Endodermal cell (in vitro differentiated cells): ENCODE measurements around the gene ZMIZ1. TPM values are rescaled to one million over a fixed set of nuclear protein-coding genes. Genes with fewer than 3 reads are reported as not detected.

ENCODE experiments used
- DNase-seq: peaks from one replicate; pipeline ENCODE4 v3.0.0-alpha.2; 2017
- H3K27ac ChIP-seq: 2 replicates; pipeline ENCODE4 v1.5.1; 2013; ENCODE audit warnings: mild to moderate bottlenecking, low read depth, low read length, moderate library complexity
- H3K27me3 ChIP-seq: 2 replicates; pipeline ENCODE4 v1.6.1; 2013; ENCODE audit warnings: mild to moderate bottlenecking, low read length, moderate library complexity; ENCODE audit not compliant: insufficient read depth, control insufficient read depth, poor library complexity, severe bottlenecking
- H3K36me3 ChIP-seq: 2 replicates; pipeline ENCODE4 v1.7.0; 2013; ENCODE audit warnings: mild to moderate bottlenecking, low read length, moderate library complexity; ENCODE audit not compliant: control insufficient read depth, insufficient read depth
- H3K4me1 ChIP-seq: one replicate; pipeline ENCODE4 v1.7.0; 2013; ENCODE audit warnings: low read length; ENCODE audit not compliant: control insufficient read depth, insufficient read depth
- H3K4me3 ChIP-seq: 2 replicates; pipeline ENCODE4 v1.5.1; 2013; ENCODE audit warnings: mild to moderate bottlenecking, low read length, moderate library complexity
- H3K9ac ChIP-seq: 2 replicates; pipeline ENCODE4 v1.6.1; 2013; ENCODE audit warnings: mild to moderate bottlenecking, low read length, moderate library complexity; ENCODE audit not compliant: poor library complexity, severe bottlenecking; ENCODE audit errors: extremely low read depth
- H3K9me3 ChIP-seq: 2 replicates; pipeline ENCODE4 v1.6.1; 2013; ENCODE audit warnings: mild to moderate bottlenecking, low read length, moderate library complexity; ENCODE audit not compliant: control insufficient read depth
- H3K27ac Mint-ChIP-seq: 2 replicates; pipeline ENCODE4 v1.8.0; 2020; ENCODE audit warnings: mixed read lengths
- H3K27me3 Mint-ChIP-seq: 2 replicates; pipeline ENCODE4 v1.8.0; 2021; ENCODE audit warnings: mild to moderate bottlenecking, mixed read lengths; ENCODE audit not compliant: insufficient read depth
- H3K36me3 Mint-ChIP-seq: 2 replicates; pipeline ENCODE4 v1.8.0; 2020; ENCODE audit warnings: low read depth, mixed read lengths
- H3K4me1 Mint-ChIP-seq: 2 replicates; pipeline ENCODE4 v1.8.0; 2020; ENCODE audit warnings: mixed read lengths
- H3K4me3 Mint-ChIP-seq: 2 replicates; pipeline ENCODE4 v1.8.0; 2020; ENCODE audit warnings: mild to moderate bottlenecking, moderate library complexity, mixed read lengths
- H3K9me3 Mint-ChIP-seq: 2 replicates; pipeline ENCODE4 v1.8.0; 2020; ENCODE audit warnings: mild to moderate bottlenecking, mixed read lengths
- CTCF ChIP-seq: fragments of 200-600 bp; sonication (generic); conservative IDR thresholded peaks from 2 replicates; pipeline ENCODE4 v1.5.0; 2021; ENCODE audit warnings: antibody characterized with exemption, mild to moderate bottlenecking
- WGBS, 2 experiments: methylation state at CpG; one replicate each; pipeline versions ENCODE4 v1.1.5 to v1.1.7; 2013; ENCODE audit warnings: missing lambda C conversion rate in 2 of 2, mixed read lengths in 1 of 2; ENCODE audit not compliant: insufficient coverage in 1 of 2, insufficient read length in 1 of 2; 5-methylcytosine and 5-hydroxymethylcytosine counted together
- total RNA-seq, 2 donors: library from RNA; stranded (reverse); fragmentation: NEBNext Ultra II Directional in 1 of 2; extraction: Animal tissue kit (Norgen Biotek cat#: 25700) in 1 of 2; gene quantifications; 2 replicates in 1 of 2; 3 replicates in 1 of 2; pipeline ENCODE4 v1.2.1, GENCODE V29; 2021

ZMIZ1 gene
- total RNA-seq, 2 donors from 2014 or later = 65.3 to 67.5 TPM

- WGBS, 2 experiments = 94 to 100% methylated on average over 1 to 10 of the region's 10 CpGs
- no peak for TF ChIP-seq CTCF
- Histone ChIP-seq H3K4me1 (peaks cover 12% of the 10 kb centered on the region), H3K27ac (no peak overlapping the region), H3K36me3 (peaks cover 8% of the 10 kb centered on the region), H3K9ac (no peak overlapping the region), H3K27me3 (no peaks in the 10 kb centered on the region), H3K9me3 (no peaks in the 10 kb centered on the region), H3K4me3 (no peak overlapping the region)
- Mint-ChIP-seq H3K4me3 (no peak overlapping the region), H3K36me3 (peaks cover 15% of the 10 kb centered on the region), H3K27ac (peak overlapping the region; percentile 54), H3K27me3 (no peaks in the 10 kb centered on the region), H3K9me3 (no peaks in the 10 kb centered on the region), H3K4me1 (peaks cover 22% of the 10 kb centered on the region)
- no peak for DNase-seq
Observed at GRCh38 chr10:79176052-79176501, 107.3 kb downstream of the ZMIZ1 start.

GRCh38 chr10:79176949-79177602 lies 108.3 kb downstream of the ZMIZ1 start:
- H3K36me3 Mint-ChIP-seq = peaks cover 12% of the 10 kb centered on the region
- Histone ChIP-seq H3K4me1 (peaks cover 12% of the 10 kb centered on the region), H3K9ac (no peak overlapping the region), H3K27ac (peak overlapping the region; percentile 36), H3K9me3 (no peaks in the 10 kb centered on the region), H3K36me3 (peaks cover 12% of the 10 kb centered on the region), H3K4me3 (no peak overlapping the region), H3K27me3 (no peaks in the 10 kb centered on the region)
- WGBS, 2 experiments = 87 to 95% methylated on average over 13 to 18 of the region's 18 CpGs
- H3K27ac Mint-ChIP-seq = peak overlapping the region; percentile 68
- TF ChIP-seq CTCF = no peak
- peaks cover 22% of the 10 kb centered on the region for H3K4me1 Mint-ChIP-seq
- no peak overlapping the region for H3K4me3 Mint-ChIP-seq
- no peak for DNase-seq
- no peaks in the 10 kb centered on the region for H3K27me3 Mint-ChIP-seq
- no peaks in the 10 kb centered on the region for H3K9me3 Mint-ChIP-seq

GRCh38 chr10:79178070-79178576 lies 109.4 kb downstream of the ZMIZ1 start:
- Mint-ChIP-seq H3K4me1 (peaks cover 22% of the 10 kb centered on the region), H3K27ac (no peak overlapping the region), H3K9me3 (no peaks in the 10 kb centered on the region), H3K27me3 (no peaks in the 10 kb centered on the region), H3K4me3 (no peak overlapping the region), H3K36me3 (peaks cover 16% of the 10 kb centered on the region)
- Histone ChIP-seq H3K9ac (no peak overlapping the region), H3K9me3 (no peaks in the 10 kb centered on the region), H3K27me3 (no peaks in the 10 kb centered on the region), H3K36me3 (peaks cover 18% of the 10 kb centered on the region), H3K4me3 (no peak overlapping the region), H3K4me1 (peaks cover 12% of the 10 kb centered on the region), H3K27ac (no peak overlapping the region)
- TF ChIP-seq CTCF = no peak
- 93 to 96% methylated on average over 5 to 8 of the region's 8 CpGs for WGBS, 2 experiments
- DNase-seq = no peak
